Myocyte (in vitro differentiated cells): ENCODE results near the gene COL27A1. TPM values are rescaled to one million over a fixed set of nuclear protein-coding genes. Genes with fewer than 3 reads are reported as not detected.

ENCODE experiments used
- DNase-seq: peaks from one replicate; pipeline ENCODE4 v3.0.0-alpha.2; 2012; ENCODE audit warnings: low read depth
- microRNA counts: library from miRNA; unstranded; fragments of <30 nt; microRNA quantifications from one replicate; lab custom pipeline; 2016
- microRNA-seq: library from miRNA; unstranded; fragments of <30 nt; microRNA quantifications from one replicate; pipeline ENCODE4, GENCODE V29; 2016
- total RNA-seq: library from RNA; depleted of rRNA; stranded (reverse); fragments of >200 nt; gene quantifications from 2 replicates; pipeline ENCODE4 v1.2.3, GENCODE V29; 2014

The COL27A1 gene
- total RNA-seq, 1 donor from 2014 or later: 2.9 TPM

- DNase-seq: peak; percentile 96
Measured at GRCh38 chr9:114348906-114349482, 193.7 kb downstream of the COL27A1 start.

- DNase-seq: no peak
Measured at GRCh38 chr9:114349713-114350480, 194.6 kb downstream of the COL27A1 start.

- no peak for DNase-seq
Measured at GRCh38 chr9:114350636-114351401, 195.5 kb downstream of the COL27A1 start.

GRCh38 chr9:114351932-114352331 lies 196.6 kb downstream of the COL27A1 start:
- no peak for DNase-seq

DNA sequence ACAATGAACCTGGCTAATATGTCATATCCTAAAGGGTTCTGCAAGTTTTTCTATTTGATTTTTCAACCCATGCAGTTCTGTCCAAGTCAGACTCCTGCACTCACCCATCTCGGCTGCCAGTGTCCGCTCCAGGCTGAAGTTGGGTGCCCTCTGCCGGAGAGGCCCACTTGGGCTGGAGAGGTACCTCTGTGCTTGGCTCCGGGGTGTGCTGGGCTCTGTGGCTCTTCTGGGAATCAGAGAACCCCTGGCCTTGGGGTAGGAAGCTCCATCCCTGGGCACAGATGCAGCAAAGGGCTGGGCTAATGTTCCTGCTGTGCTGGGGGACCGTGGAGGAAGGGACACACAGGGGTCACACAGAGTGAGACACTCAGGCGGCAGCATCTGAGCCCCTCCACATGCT lies 200.5 kb downstream of the COL27A1 start:
- DNase-seq: no peak

DNA sequence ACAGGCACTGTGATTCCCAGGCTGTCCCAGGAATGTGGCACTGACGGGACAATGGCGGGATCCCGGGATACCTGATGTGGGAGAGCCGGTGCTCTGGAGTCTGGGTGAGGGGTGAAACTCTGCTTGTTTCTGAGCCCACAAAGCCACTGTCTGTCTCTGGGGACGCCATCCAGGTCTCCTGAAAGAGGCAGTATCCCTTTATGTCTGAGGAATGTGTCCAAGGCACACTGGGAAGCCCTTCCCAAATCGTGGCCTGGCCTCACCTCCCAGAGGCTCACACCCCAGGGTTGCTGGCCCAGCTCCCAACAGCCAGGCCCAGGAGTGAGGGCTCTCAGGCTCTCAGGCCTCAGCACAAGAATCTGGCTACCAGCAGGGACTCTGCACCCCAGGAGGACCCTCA lies 201.5 kb downstream of the COL27A1 start:
- DNase-seq: no peak

DNA sequence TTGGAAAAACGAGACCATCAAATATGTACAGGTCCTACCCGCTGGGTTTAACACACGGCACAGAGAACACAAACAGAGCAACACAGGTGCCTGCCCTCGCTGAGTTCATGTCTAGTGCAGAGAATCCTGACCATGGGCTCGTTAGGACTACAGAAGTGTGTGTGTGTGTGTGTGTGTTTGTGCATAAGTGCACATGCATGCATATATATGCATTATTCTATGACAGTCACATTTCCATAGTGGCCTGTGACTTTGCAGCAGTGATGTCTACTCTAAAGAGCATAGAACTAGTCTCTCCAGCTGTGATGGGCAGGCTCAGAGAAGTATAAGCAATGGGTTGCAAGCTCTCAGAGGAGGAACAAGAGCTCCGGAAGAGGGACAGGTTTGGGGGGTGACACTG lies 202.0 kb downstream of the COL27A1 start:
- no peak for DNase-seq

GRCh38 chr9:114357911-114358328 lies 202.6 kb downstream of the COL27A1 start:
- no peak for DNase-seq

DNA sequence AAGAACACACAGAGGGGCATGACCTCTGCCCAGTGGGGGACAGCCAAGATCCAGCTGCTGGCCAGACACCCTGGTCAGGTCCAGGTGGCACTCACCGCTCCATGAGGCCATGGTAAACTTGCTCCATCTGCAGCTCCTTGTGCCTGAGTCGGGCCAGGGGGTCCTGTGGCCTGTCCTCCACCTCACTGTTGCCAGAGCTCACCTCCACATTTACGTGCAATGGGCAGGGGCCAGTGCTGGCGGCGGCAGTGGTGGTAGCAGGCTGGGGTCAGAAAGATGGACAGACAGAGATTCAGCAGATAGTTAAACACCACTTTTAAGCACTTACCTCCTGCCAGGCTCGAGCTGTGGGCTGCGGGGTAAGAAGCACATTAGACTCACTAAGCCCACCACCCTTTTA lies 204.5 kb downstream of the COL27A1 start:
- no peak for DNase-seq

DNA sequence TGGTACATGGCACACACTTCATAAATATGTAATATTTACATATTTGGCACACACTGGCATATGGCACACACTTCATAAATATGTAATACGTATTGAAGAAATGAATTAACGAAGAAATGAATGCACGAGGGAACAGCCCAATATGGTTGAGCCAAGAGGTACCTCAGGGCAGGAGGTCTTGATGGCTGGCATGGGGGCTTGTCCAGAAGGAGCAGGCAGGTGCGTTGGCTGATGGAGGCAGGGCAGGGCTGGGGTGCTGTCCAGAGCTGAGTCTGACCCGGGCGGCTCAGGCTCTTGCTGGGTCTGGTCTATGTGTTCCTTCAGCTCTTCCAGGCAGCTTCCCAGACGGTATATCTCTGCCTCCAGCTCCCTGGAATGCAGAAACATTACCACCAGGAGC lies 206.2 kb downstream of the COL27A1 start:
- DNase-seq: no peak

MicroRNAs encoded within 50 kb of the gene (microRNA counts, 767-probe panel; counts per million panel counts)
- microRNA hsa-miR-455-3p (lab: Ali Mortazavi, UCI): not detected
- not detected for microRNA hsa-miR-455-5p (lab: Ali Mortazavi, UCI)

Small RNAs within 50 kb of the gene (microRNA-seq; reads per million reads assigned to microRNA genes)
- 1,269 reads per million, percentile 82 among the genes with 10 or more reads in this experiment for gene MIR455

Other genes starting within 250 kb of the COL27A1 start
- gene AMBP, start 77.2 kb upstream of the COL27A1 start, total RNA-seq: 0.36 and 1.5 TPM in 2 replicates
- not detected in 2 replicates for gene KIF12, start 56.2 kb upstream of the COL27A1 start, total RNA-seq
- gene ORM1, start 167.6 kb downstream of the COL27A1 start, total RNA-seq: not detected in 2 replicates
- gene ORM2, start 174.3 kb downstream of the COL27A1 start, total RNA-seq: not detected in 2 replicates
- gene AKNA, start 232.4 kb downstream of the COL27A1 start, total RNA-seq: 1.4 and 3.7 TPM in 2 replicates